ENCODE results near the gene NCBP2L.

Gene NCBP2L

DNA sequence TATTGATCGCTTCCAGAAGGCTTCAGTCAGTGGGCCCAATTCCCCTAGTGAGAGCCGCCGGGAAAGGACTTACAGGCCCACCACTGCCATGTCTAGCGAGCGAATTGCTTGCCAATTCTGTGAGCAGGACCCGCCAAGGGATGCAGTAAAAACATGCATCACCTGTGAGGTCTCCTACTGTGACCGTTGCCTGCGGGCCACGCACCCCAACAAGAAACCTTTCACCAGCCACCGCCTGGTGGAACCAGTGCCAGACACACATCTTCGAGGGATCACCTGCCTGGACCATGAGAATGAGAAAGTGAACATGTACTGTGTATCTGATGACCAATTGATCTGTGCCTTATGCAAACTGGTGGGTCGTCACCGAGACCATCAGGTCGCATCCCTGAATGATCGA is 63.4 kb downstream of the NCBP2L start:
- intact Hi-C loops (cut with DNase I), result no loop called here

DNA sequence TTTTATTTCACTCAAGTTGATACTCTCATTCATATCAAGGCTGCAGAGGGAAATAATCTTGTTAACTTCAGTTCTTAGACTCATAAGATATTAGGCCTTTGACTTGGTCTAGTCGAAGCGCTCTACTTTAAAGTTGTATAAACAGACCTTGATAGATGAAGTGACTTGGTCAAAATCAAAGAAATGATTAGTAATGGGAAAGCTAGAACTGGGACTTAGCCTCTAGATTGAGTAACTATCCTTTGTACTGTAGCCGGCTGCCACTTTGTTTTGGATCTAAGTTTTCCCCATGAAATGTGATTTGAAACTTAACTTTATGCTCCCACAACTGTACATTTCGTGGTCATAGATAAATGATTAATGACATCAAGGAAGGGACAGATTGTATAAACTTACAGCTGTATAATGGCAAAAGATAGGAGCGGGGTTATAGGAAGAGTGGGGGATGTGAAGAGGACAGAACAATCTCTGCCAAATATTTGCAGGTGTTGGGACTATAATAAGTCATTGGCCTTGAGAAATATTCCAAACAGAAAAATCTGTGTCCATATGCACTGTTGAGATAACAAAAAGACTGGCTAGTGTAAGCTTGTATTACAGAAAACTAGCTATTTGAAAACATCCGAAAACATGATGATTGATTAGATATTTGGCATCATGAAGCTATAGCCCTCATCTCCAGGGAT is 65.3 kb downstream of the NCBP2L start:
- no peak for DNase-seq
- intact Hi-C loops (cut with DNase I), result no loop called here

More for the DNA sequence above, 63.4 kb downstream of the NCBP2L start:
- no peak for DNase-seq

All from head of caudate nucleus (tissue), 42 donors.